ENCODE measurements around the gene SPOUT1.
"Not testable (repeated sequence)": the region's sequence is repeated elsewhere in the genome, so short reads cannot be mapped to it uniquely, and the experiment has no call there.

Gene SPOUT1, protein sequence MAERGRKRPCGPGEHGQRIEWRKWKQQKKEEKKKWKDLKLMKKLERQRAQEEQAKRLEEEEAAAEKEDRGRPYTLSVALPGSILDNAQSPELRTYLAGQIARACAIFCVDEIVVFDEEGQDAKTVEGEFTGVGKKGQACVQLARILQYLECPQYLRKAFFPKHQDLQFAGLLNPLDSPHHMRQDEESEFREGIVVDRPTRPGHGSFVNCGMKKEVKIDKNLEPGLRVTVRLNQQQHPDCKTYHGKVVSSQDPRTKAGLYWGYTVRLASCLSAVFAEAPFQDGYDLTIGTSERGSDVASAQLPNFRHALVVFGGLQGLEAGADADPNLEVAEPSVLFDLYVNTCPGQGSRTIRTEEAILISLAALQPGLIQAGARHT

DNA sequence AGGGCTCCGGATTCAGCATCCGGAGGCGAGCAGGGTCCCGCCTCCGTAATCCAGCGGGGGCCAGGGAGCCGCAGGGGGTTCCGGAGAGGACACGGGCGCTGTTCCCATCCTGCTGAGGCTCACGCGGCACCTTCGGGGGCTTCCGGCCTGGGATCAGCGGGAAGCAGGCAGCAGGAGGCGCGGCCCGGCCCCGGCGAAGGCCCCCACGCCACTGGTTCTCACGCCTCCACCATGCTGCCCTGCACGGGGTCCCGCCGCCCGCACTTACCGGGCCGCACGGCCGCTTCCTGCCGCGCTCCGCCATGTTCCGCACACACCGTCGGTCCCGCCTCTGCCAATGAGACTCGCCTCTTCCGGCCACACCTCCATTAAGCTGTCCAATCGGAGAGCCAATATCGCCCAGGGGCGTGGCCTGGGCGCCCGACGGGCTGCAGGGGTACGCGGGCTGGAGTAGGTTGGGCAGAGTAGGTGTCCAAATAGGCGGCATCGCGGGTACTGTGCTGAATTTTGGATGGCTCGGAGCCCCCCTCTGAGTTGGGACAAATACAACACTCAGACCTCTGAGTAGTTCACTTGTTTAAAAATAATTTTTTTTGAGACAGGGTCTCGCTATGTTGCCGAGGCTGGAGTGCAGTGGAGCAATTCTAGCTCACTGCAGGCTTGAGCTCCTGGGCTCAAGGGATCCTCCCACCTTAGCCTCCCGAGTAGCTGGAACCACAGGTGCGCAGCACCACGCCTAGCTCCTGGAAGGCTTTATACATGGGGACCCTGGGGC, at the start of gene SPOUT1:
SPOUT1 (minus strand) TSS at position 318 of the 775 bp plus-strand sequence; CDS start at position 304, 14 bp downstream.
- peak; percentile 94 for DNase-seq (ENCODE audit: low spot score)

DNA sequence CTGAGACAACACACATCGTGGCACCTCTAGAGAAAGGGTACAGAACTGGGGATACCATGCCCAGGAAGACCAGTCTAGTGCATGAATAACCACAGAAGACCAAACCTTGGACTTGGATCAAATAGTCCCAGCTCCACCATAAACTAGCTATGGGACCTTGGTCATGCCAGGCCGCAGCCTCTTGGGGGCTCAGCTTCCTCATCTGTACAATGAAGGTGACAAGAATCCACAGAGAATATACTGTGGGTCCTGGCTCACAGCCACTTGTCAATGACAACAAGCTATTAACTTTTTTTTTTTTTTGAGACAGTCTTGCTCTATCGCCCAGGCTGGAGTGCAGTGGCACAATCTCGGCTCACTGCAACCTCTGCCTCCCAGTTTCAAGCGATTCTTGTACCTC, 48.3 kb upstream of the SPOUT1 start:
- peak; percentile 49 for DNase-seq (ENCODE audit: low spot score)

DNA sequence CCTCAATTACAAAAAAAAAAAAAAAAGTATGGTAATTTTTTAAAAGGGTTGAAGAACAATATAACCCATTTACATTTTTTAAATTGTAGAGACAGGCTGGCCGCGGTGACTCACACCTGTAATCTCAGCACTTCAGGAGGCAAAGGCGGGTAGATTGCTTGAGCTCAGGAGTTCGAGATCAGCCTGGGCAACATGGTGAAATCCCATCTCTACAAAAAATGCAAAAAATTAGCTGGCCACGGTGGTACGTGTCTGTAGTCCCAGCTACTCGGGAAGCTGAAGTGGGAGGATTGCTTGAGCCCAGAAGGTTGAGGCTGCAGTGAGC, 41.3 kb upstream of the SPOUT1 start:
- not testable (repeated sequence) for DNase-seq (ENCODE audit: low spot score)

DNA sequence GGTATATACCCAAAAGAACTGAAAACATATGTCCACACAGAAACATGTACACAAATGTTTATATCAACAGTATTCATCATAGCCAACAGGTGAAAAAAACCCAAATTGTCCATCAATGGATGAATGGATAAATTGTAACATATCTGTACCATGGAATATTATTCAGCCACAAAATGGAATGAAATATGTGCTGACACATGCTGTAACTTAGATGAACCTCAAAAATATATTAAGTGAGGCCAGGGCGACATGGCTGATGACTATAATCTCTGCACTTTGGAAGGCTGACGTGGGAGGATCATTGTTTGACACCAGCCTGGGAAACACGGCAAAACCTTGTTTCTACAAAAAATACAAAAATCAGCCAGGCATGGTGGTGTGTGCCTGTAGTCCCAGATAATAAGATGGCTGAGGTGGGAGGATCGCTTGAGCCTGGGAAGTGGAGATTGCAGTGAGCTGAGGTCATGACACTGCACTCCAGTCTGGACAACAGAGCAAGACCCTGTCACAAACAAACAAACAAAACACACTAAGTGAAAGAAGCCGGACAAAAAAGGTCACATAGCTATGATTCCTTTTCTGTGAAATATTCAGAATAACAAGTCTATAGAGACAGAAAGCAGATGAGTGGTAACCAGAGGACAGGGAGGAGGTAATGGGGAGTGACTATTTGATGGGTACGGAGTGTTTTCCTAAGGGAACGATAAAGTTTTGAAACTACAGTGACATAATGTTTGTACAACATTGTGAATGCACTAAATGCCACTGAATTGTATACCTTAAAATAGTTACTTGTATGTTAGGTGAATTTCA, 40.7 kb upstream of the SPOUT1 start:
- no peak for DNase-seq (ENCODE audit: low spot score)

DNA sequence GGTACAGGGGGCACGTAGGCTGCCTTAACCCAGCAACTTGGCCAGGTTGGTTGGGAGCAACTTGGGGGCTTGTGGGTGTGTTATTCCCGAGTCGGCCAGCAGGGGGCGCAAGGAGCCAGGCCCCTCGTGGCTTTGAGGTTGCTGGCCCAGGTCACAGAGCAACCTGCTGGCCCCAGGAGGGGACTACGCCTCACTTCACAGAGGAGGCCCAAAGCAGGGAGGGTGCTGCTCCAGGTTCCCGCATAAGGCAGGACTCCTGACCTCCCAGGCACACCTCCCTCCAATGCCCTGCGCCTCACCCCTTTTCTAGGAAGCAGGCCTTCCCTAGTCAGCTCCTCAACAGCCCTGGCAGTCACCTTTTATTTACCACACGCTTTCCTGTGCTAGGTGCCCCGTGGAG, 34.1 kb upstream of the SPOUT1 start:
- DNase-seq (ENCODE audit: low spot score): peak; percentile 72

DNA sequence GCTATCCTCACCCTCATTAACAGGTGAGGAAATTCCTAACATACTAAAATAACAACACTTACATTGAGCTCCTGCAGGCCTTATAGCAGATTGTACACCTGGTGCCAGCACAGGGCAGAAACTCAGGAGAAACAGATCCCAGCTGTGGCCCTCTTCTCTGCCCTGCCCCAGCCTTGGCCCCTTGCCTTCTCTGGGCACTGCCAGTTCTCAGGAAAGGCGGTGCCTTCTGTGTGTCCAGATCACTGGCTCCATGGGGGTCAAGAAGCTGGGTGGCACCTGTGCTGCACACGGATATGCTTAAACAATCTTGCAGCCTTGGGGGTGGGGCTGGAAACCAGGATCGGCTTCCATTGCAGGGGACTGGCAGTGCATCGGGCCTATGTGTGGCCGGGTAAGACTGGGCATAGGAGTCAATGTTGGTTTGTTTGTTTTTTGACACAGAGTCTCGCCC, 32.8 kb upstream of the SPOUT1 start:
- no peak for DNase-seq (ENCODE audit: low spot score)

DNA sequence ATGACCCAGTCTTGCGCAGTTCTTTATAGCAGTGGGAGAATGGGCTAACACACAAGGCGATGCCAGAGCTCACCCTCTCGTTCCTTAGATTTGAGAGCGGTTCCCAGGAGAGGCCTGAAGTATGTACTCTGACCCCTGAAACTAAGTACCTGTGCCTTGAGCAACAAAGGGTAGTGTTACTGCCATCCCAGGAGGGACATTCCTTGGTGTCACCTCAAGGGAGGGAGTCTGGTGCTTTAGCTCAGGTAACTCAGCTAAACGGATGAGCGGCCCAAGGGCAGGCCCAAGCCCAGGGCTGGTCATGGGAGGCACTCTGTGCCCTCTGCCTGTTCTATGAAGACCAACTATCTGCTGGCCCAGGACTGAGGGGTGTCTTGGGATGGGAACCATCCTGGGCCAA, 31.9 kb upstream of the SPOUT1 start:
- DNase-seq (ENCODE audit: low spot score): no peak

DNA sequence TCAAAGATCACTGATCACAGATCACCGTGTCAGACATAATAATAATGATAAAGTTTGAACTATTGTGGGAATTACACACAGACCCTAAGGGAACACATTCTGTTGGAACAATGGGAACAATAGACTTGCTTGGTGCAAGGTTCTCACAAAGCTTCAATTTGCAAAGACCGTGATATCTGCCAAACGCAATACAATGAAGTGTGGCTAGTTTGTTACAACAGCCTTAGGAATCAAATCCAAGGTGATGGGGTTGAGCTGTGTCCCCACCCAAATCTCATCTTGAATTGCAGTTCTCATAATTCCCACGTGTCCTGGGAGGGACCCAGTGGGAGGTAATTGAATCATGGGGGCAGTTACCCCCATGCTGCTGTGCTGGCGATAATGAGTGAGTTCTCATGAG, 31.3 kb upstream of the SPOUT1 start:
- DNase-seq (ENCODE audit: low spot score): no peak

DNA sequence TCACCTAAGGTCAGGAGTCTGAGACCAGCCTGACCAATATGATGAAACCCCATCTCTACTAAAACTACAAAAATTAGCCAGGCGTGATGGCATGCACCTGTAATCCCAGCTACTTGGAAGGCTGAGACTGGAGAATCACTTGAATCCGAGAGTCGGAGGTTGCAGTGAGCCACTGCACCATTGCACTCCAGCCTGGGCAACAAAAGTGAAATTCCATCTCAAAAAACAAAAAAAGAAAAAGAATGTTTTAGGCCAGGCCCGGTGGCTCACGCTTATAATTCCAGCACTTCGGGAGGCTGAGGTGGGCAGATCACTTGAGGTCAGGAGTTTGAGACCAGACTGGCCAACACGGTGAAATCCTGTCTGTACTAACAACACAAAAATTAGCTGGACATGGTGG, 28.9 kb upstream of the SPOUT1 start:
- not testable (repeated sequence) for DNase-seq (ENCODE audit: low spot score)

DNA sequence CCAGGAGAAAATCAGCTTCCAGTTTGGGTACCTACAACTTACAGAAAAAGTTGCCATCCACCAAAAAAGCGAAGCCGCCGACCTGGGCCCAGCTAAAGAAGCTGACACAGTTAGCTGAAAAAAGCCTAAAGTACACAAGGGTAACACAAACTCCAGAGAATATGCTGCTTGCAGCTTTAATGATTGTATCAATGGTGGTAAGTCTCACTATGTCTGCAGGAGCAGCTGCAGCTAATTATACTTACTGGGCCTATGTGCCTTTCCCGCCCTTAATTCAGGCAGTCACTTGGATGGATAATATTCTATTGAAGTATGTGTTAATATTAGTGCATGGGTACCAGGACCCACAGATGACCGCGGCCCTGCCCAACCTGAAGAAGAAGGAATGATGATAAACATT, 24.9 kb upstream of the SPOUT1 start:
- not testable (repeated sequence) for DNase-seq (ENCODE audit: low spot score)

DNA sequence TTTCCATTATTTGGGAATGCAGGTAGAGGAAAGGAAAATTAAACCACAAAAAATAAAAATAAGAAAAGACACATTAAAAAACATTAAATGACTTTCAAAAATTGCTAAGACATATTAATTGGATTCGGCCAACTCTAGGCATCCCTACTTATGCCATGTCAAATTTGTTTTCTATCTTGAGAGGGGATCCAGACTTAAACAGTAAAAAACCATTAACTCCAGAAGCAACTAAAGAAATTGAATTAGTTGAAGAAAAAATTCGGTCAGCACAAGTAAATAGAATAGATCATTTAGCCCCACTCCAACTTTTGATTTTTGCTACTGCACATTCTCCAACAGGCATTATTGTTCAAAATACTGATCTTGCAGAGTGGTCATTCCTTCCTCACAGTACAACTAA, 23.1 kb upstream of the SPOUT1 start:
- DNase-seq (ENCODE audit: low spot score): not testable (repeated sequence)

DNA sequence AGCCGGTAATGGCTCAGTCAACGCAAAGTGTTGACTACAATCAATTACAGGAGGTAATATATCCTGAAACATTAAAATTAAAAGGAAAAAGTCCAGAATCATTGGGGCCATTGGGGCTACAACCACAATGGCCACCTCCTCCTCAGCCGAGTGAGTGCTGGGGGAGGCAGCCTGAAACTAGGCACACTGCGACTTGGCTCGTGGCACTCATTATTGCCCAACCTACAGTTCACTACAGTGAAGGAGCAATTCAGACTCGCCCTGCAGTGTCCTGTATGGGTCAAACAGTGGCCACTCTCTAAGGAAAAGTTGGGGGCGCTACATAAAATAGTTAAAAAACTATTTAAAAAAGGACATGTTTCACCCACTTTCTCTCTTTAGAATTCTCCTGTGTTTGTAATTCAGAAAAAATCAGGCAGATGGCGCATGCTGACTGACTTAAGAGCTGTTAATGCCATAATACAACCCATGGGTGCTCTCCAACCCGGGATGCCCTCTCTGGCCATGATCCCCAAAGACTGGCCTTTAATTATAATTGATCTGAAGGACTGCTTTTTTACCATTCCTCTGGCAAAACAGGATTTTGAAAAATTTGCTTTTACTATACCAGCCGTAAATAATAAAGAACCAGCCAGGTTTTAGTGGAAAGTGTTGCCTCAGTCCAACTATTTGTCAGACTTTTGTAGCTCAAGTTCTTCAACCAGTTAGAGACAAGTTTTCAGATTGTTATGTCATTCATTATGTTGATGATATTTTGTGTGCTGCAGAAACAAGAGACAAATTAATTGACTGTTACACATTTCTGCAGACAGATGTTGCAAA, 22.4 kb upstream of the SPOUT1 start:
- peak; percentile 50 for DNase-seq (ENCODE audit: low spot score)

DNA sequence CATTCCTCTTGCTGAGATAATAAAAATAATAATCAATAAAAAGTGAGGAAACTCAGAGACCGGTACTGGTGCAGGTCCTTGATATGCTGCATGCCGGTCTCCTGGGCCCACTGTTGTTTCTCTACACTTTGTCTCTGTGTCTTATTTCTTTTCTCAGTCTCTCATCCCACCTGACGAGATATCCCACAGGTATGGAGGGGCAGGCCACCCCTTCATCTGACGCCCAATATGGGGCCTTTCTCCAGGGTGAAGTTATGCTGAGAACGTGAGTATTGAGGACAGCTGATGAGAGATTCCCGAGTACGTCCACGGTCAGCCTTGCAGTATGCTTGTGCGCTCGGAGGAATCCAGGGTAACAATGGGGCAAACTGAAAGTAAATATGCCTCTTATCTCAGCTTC, 21.4 kb upstream of the SPOUT1 start:
- DNase-seq (ENCODE audit: low spot score): not testable (repeated sequence)

DNA sequence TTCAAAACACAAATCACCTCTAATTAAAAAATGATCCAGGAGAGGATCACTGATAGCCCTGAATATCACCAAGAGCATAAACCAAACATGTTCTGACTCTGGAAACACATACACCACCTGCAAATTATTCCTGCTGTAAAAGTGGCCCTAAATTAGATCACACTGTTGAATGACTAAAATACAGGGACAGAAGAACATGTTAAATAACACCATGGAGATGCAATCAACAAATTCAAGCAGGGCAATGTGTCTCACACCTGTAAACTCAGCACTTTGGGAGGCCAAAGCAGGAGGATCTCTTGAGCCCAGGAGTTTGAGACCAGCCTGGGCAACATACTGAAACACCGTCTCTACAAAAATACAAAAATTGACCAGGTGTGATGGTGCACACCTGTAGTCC, 18.2 kb upstream of the SPOUT1 start:
- DNase-seq (ENCODE audit: low spot score): no peak

DNA sequence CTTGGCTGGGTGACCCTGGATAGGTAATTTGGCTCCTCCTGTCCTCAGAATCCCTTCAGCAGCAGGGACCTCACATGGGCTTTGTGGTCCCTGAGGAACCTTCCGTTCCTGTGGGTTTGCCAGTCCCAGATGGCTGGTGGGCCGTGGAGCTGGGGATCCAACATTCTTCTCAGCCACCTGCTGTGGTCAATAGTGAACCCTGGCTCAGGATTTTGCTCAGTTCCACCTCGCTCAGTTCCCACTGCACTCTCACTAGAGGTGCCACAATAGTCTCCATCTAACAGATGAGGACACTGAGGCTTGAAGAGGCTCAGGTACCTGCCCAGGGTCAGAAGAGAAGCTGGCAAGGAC, 17.1 kb upstream of the SPOUT1 start:
- DNase-seq (ENCODE audit: low spot score): no peak

DNA sequence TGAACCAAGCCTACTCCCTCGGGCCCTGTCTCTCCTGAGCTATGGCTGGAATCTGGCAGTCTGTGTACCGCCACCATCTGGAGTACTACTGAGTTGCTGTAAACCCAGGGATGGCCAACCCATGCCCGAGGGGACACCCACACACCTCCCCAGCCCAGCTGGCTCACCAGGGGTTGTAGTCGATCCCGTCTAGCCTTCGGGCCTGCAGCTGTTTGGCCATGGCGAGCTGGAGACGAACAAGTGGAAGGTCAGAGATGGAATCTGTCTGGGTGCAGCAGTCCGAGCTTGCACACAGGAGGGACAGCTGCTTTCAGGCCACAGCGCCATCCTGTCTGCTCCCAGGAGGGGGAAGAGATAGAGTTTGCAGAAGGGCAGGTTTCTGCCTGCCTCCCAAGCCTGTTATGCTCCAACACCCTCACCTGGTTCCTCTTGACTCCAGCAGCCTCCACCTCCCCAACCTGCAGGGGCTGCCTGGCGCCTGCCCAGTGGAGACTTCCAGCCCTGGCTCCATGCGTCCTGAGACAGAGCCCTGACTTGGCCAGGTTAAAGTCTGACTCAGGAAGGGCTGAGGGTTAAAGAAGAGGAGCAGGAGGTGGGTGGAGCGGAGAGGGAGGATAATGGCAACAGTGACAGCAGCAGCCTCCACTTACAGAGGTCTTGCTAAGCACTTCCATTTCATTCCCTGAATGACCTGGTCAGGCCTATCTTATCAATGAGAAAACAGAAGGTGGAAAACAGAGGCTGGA, 15.8 kb upstream of the SPOUT1 start:
- no peak for DNase-seq (ENCODE audit: low spot score)

DNA sequence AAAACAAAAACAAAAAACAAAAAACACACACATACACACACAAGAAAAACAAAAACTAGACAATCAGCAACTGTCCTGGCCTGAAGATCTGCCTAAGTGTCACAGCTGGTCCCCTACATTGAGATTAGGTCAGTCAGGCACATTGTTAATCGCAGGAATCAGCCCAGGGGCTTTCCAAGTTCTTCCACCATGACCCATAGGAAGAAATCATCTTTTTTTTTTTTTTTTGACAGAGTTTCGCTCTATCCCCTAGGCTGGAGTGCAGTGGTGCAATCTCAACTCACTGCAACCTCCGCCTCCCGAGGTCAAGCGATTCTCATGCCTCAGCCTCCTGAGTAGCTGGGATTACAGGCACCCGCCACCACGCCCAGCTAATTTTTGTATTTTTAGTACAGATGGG, 13.6 kb upstream of the SPOUT1 start:
- not testable (repeated sequence) for DNase-seq (ENCODE audit: low spot score)

DNA sequence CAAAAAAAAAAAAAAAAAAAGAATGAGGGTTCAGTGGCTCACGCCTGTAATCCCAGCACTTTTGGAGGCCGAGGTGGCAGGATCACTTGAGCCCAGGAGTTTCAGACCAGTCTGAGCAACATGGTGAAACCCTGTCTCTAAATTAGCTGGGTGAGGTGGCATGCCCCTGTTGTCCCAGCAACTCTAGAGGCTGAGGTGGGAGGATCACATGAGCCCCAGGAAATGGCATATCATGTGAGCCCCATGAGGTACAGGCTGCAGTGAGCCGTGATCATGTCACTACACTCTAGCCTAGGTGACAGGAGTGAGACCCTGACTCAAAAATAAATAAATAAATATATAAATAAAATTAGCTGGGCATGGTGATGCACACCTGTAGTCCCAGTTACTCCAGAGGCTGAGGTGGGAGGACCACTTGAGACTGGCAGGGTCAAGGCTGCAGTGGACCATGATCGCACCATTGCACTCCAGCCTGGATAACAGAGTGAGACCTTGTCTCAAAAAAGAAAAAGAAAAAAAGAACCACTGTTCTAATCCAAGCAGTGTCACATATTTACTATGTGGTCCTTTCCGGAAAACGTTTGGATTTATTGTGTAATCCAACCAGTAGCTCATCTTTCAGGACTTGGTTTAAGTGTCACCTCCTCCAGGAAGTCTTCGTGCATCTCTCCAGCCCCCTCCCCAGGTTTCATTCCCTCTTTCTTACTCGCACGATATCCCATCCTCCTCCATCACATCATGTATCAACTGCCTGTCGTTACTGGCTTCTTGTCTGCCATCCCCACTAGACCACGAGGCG, 12.3 kb upstream of the SPOUT1 start:
- DNase-seq (ENCODE audit: low spot score): no peak

DNA sequence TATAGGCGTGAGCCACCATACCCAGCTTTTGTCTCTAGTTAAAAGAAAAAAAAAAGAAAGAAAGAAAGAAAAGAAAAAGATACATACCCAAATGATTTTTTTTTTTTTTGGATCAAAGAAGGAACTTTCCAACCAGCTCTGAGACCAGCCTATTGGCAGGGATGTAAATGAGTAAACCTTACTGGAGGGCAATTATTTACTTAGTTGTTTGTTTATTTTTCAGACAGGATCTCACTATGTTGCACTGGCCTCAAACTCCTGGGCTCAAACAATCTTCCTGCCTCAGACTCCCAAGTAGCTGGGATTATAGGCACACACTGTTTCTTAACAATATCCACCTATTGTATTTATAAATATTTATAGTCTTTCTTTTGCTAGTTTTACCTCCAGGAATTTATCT, 10.9 kb upstream of the SPOUT1 start:
- DNase-seq (ENCODE audit: low spot score): no peak

DNA sequence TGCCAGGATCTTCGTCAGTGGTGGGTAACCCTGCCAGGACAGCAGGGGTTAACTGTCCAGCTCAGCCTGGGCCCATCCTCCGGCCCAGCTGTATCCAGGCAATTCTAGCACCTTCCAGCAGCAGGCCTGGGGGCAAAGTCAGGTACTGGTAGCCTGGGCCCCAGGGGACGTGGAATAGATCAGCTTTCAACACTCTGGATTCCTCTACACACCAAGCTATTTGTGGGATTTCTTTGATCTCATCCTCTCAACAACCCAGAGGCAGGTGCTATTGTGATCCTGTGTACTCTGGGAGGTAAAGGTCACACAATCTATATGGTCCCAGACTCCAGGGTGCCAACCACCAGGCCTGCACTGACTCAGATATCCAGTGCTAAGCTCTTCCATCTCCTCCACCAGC, 8.7 kb upstream of the SPOUT1 start:
- DNase-seq (ENCODE audit: low spot score): peak; percentile 93
